ENCODE data around the gene LDLRAD3. TPM values are rescaled to one million over a fixed set of nuclear protein-coding genes. Genes with fewer than 3 reads are reported as not detected.

The LDLRAD3 gene
- total and polyA plus RNA-seq, 8 donors, result 2.5 to 6.8 (median 5.6) TPM

DNA sequence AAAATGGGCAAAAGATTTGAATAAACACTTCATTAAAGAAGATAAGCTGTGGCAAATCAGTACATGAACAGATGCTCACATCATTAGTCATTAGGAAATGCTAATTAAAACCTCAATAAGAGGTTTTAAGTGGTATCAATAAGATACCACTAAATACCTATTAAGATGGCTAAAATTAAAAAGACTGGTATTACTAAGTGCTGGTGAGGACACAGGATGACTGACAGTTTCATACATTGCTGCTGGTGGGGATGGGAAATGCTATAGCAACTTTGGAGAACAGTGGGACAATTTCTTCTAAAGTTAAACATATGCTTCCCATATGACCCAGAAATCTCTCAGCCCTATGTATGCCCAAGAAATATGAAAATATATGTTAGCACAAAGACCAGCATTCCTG is 276.1 kb downstream of the LDLRAD3 start:
- Histone ChIP-seq H3K27me3 (no peaks in the 10 kb centered on the region), H3K4me1 (no peaks in the 10 kb centered on the region), H3K36me3 (no peaks in the 10 kb centered on the region), H3K9me3 (no peaks in the 10 kb centered on the region), H3K27ac (no peak overlapping the region), H3K4me3 (no peak overlapping the region)
- FAIRE-seq (no peak), DNase-seq (no peak), ATAC-seq (no peak)
- TF ChIP-seq, protein P1, sequence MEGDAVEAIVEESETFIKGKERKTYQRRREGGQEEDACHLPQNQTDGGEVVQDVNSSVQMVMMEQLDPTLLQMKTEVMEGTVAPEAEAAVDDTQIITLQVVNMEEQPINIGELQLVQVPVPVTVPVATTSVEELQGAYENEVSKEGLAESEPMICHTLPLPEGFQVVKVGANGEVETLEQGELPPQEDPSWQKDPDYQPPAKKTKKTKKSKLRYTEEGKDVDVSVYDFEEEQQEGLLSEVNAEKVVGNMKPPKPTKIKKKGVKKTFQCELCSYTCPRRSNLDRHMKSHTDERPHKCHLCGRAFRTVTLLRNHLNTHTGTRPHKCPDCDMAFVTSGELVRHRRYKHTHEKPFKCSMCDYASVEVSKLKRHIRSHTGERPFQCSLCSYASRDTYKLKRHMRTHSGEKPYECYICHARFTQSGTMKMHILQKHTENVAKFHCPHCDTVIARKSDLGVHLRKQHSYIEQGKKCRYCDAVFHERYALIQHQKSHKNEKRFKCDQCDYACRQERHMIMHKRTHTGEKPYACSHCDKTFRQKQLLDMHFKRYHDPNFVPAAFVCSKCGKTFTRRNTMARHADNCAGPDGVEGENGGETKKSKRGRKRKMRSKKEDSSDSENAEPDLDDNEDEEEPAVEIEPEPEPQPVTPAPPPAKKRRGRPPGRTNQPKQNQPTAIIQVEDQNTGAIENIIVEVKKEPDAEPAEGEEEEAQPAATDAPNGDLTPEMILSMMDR (IDR thresholded peaks at IDR 0.05), result no peak
- intact Hi-C loops (cut with DNase I), result no loop called here

DNA sequence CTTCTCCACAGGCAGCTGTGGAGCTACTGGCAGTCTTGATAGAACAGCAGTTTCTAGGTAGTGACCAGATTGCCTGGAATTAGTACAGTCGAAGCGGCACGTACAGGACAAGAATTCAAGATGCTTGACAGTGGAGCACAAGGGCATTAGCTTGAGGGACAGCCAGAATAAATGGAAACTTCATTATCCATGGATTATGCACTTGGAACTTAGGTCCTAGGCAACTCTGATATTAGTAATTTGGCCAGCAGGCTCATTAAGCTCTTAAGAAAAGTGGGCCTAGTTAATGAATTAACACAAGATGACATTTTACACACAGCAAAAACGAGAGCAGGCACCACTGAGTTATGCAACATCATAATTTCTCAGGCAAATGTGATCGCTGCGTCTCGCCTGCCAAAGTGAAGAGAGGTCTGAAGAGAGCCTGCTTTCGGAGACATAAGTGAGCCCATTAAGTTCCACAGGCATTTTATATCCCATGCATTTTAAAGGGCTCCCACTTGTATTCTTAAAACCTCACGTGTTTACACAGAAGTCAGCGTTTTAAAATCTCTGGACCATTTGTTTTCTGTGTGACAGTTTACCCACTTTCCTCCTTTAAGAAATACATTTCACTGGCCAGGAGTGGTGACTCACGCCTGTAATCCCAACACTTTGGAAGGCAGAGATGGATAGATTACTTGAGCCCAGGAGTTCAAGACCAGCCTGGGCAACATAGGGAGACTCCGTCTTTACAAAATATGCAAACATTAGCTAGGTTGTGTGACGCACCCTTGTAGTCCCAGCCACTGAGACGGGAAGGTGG is 279.2 kb downstream of the LDLRAD3 start:
- H3K4me3 ChIP-seq, result no peak overlapping the region
- H3K27ac ChIP-seq, result no peak overlapping the region
- FAIRE-seq (no peak), DNase-seq (no peak), ATAC-seq (peak in 3 of 4 donors; percentile 42 to 78 (median 76))
- no peaks in the 10 kb centered on the region for H3K9me3 ChIP-seq
- H3K27me3 ChIP-seq, result no peaks in the 10 kb centered on the region
- intact Hi-C loops (cut with DNase I), result no loop called here
- no peaks in the 10 kb centered on the region for H3K4me1 ChIP-seq
- 52 to 57% methylated on average over 14 of the region's 14 CpGs for WGBS, 2 donors
- TF ChIP-seq, protein P1 (IDR thresholded peaks at IDR 0.05), result no peak
- no peaks in the 10 kb centered on the region for H3K36me3 ChIP-seq

DNA sequence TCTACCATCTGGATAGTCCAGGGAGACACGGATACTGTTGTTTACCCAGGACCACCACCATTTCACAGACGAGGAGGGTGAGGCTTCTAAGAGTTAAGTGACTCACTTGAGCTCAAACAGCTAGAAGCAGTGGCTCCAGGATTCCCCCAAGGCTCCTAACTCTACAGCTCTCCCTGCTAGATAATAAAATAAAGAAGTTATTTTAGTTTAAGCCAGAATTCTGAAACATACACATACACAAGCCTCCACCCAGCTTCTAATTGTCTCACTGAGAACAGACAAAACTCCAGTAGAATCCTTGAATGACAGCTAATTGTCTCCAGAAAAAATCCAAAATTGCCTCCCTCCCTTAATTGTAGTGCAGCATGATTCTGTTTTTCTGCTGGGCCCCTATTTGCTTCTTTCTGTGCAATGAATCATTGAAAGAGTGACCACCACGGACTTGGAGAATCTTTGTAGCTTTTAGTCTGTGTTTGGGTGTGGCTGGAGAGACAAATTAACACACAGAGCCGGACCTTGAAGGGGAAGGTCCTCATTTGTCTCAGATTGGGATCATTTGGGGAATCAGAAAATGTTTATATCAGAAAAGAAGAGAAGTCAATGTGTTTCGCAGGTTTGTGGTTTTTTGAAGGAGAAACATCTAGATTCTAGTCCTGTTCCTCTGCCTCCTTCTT is 280.5 kb downstream of the LDLRAD3 start:
- WGBS, 2 donors, result 64 to 75% methylated on average over 5 of the region's 5 CpGs
- no peak for FAIRE-seq

DNA sequence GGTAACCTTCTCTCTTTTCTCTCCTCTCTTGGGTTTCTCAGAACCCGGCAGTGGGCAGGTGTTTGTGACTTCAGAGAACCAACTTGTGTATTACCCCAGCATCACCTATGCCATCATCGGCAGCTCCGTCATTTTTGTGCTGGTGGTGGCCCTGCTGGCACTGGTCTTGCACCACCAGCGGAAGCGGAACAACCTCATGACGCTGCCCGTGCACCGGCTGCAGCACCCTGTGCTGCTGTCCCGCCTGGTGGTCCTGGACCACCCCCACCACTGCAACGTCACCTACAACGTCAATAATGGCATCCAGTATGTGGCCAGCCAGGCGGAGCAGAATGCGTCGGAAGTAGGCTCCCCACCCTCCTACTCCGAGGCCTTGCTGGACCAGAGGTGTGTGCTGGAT is 283.2 kb downstream of the LDLRAD3 start:
- intact Hi-C loops (cut with DNase I), result no loop called here
- Histone ChIP-seq H3K27me3 (no peaks in the 10 kb centered on the region), H3K9me3 (no peaks in the 10 kb centered on the region), H3K4me1 (no peaks in the 10 kb centered on the region), H3K27ac (no peak overlapping the region), H3K4me3 (no peak overlapping the region), H3K36me3 (no peaks in the 10 kb centered on the region)
- FAIRE-seq (no peak), DNase-seq (no peak), ATAC-seq (no peak)
- 95% methylated on average over 15 of the region's 15 CpGs for WGBS, 2 donors
- TF ChIP-seq, protein P1 (IDR thresholded peaks at IDR 0.05), result no peak

More for the DNA sequence above, 280.5 kb downstream of the LDLRAD3 start:
- Histone ChIP-seq H3K4me3 (no peak overlapping the region), H3K27me3 (no peaks in the 10 kb centered on the region), H3K4me1 (no peaks in the 10 kb centered on the region), H3K36me3 (no peaks in the 10 kb centered on the region), H3K9me3 (no peaks in the 10 kb centered on the region), H3K27ac (no peak overlapping the region)
- ATAC-seq (no peak), DNase-seq (no peak)
- intact Hi-C loops (cut with DNase I), result no loop called here
- TF ChIP-seq, protein P1 (IDR thresholded peaks at IDR 0.05), result no peak

DNA sequence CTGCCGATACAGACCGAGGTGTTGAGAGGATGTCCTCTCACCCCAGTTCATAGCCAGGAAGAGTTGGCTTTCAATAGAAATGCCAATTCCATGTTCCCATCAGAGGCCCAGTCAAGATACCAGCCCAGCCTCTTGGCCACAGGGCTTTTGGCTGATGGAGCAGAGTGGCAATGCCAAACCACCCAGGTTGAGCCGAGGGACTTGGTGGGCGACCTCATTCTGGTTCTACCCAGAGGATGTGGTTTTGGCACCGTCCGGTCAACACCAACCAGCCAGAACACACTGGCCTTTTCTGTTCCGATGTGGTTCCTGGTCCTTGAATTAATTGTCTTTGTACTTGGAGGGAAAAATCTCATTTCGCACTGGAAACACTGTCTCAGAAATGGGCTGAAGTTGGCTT is 284.8 kb downstream of the LDLRAD3 start:
- WGBS, 2 donors, result 96 to 98% methylated on average over 8 of the region's 8 CpGs
- Histone ChIP-seq H3K27me3 (no peaks in the 10 kb centered on the region), H3K36me3 (no peaks in the 10 kb centered on the region), H3K4me3 (no peak overlapping the region), H3K4me1 (no peaks in the 10 kb centered on the region), H3K27ac (no peak overlapping the region), H3K9me3 (no peaks in the 10 kb centered on the region)
- ATAC-seq (no peak), FAIRE-seq (no peak), DNase-seq (no peak)
- intact Hi-C loops (cut with DNase I), result no loop called here
- TF ChIP-seq, protein P1 (IDR thresholded peaks at IDR 0.05), result no peak

Data from pancreas (tissue), 10 donors.